HEK293 (cell line): ENCODE data around the gene CWC22.

Source experiments
- CTCF ChIA-PET: fragments of 350-600 bp; formaldehyde crosslinking; extraction: SDS; loops from one replicate; lab custom pipeline; 2021; ENCODE audit warnings: antibody characterized with exemption; lab: Yijun Ruan, JAX
- POLR2A ChIA-PET: fragments of 300-600 bp; formaldehyde crosslinking; extraction: SDS; loops from one replicate; lab custom pipeline; 2020; ENCODE audit warnings: antibody characterized with exemption, inconsistent platforms; lab: Yijun Ruan, JAX
- H3K27ac ChIP-seq: fragments of 200-500 bp; sonication (Bioruptor generic); 2 replicates; pipeline ENCODE4 v1.5.1; 2014; ENCODE audit warnings: low read depth, low read length, control low read depth, inconsistent platforms; ENCODE audit errors: extremely low read depth
- H3K36me3 ChIP-seq, 2 experiments: fragments of 200-500 bp in 1 of 2; sonication (Bioruptor generic) in 1 of 2; 1 replicate in 1 of 2; 2 replicates in 1 of 2; pipeline ENCODE4 v1.5.1; 2014 to 2017; ENCODE audit warnings: inconsistent platforms in 2 of 2, low read length in 2 of 2; ENCODE audit not compliant: control insufficient read depth in 2 of 2, insufficient read depth in 1 of 2
- H3K4me1 ChIP-seq: fragments of 200-500 bp; sonication (Bioruptor generic); 2 replicates; pipeline ENCODE4 v1.5.1; 2014; ENCODE audit warnings: mild to moderate bottlenecking, low read length, inconsistent platforms; ENCODE audit not compliant: control insufficient read depth, insufficient read depth
- H3K4me3 ChIP-seq: 2 replicates; pipeline ENCODE4 v1.5.1; 2011; ENCODE audit warnings: low read depth, mild to moderate bottlenecking, control low read depth, low read length, moderate library complexity
- H3K9me3 ChIP-seq: fragments of 200-500 bp; sonication (Bioruptor generic); 2 replicates; pipeline ENCODE4 v1.5.1; 2014; ENCODE audit warnings: low read depth, low read length, inconsistent platforms; ENCODE audit not compliant: control insufficient read depth, insufficient read depth
- BCL11B ChIP-seq: fragments of 450-650 bp; formaldehyde crosslinking; IDR thresholded peaks from 2 replicates; pipeline ENCODE4 v1.5.1; 2016; ENCODE audit warnings: low read depth, missing biosample characterization, missing genetic modification characterization
- GLI4 ChIP-seq: fragments of 450-650 bp; formaldehyde crosslinking; IDR thresholded peaks from 2 replicates; pipeline ENCODE4 v1.5.1; 2016; ENCODE audit warnings: missing biosample characterization, missing genetic modification characterization
- KLF8 ChIP-seq: fragments of 450-650 bp; formaldehyde crosslinking; IDR thresholded peaks from 2 replicates; pipeline ENCODE4 v1.5.1; 2016; ENCODE audit warnings: missing biosample characterization, missing genetic modification characterization
- MZF1 ChIP-seq: fragments of 450-650 bp; formaldehyde crosslinking; IDR thresholded peaks from 2 replicates; pipeline ENCODE4 v1.5.1; 2017; ENCODE audit warnings: missing biosample characterization, missing genetic modification characterization, borderline replicate concordance
- PATZ1 ChIP-seq: fragments of 450-650 bp; formaldehyde crosslinking; IDR thresholded peaks from 2 replicates; pipeline ENCODE4 v1.5.1; 2016; ENCODE audit warnings: missing biosample characterization, missing genetic modification characterization
- ZBTB20 ChIP-seq: fragments of 450-650 bp; formaldehyde crosslinking; IDR thresholded peaks from 2 replicates; pipeline ENCODE4 v1.5.1; 2016; ENCODE audit warnings: missing biosample characterization, missing genetic modification characterization
- ZNF10 ChIP-seq: fragments of 450-650 bp; formaldehyde crosslinking; IDR thresholded peaks from 2 replicates; pipeline ENCODE4 v1.5.1; 2017; ENCODE audit warnings: missing biosample characterization, missing genetic modification characterization
- ZNF114 ChIP-seq: fragments of 450-650 bp; formaldehyde crosslinking; IDR thresholded peaks from 2 replicates; pipeline ENCODE4 v1.5.0; 2017; ENCODE audit warnings: missing biosample characterization, missing genetic modification characterization
- ZNF16 ChIP-seq: fragments of 450-650 bp; formaldehyde crosslinking; IDR thresholded peaks from 2 replicates; pipeline ENCODE4 v1.5.1; 2016; ENCODE audit warnings: low read depth, missing biosample characterization, missing genetic modification characterization
- ZNF19 ChIP-seq: fragments of 450-650 bp; formaldehyde crosslinking; IDR thresholded peaks from 2 replicates; pipeline ENCODE4; 2016; ENCODE audit warnings: missing biosample characterization, missing genetic modification characterization, low read depth
- ZNF2 ChIP-seq: fragments of 450-650 bp; formaldehyde crosslinking; IDR thresholded peaks from 2 replicates; pipeline ENCODE4 v1.5.1; 2016; ENCODE audit warnings: missing biosample characterization, missing genetic modification characterization
- ZNF274 ChIP-seq, 2 experiments: fragments of 200-500 bp in 1 of 2; fragments of 450-650 bp in 1 of 2; sonication (Bioruptor generic) in 1 of 2; formaldehyde crosslinking in 1 of 2; IDR thresholded peaks; 2 replicates each; pipeline versions ENCODE4 v1.5.1 to v1.6.1; 2014 to 2016; ENCODE audit warnings: borderline replicate concordance in 1 of 2, inconsistent platforms in 1 of 2, low read length in 1 of 2, missing biosample characterization in 1 of 2, missing genetic modification characterization in 1 of 2
- ZNF560 ChIP-seq: fragments of 450-650 bp; formaldehyde crosslinking; IDR thresholded peaks from 2 replicates; pipeline ENCODE4 v1.5.1; 2017; ENCODE audit warnings: missing biosample characterization, missing genetic modification characterization, borderline replicate concordance
- ZNF561 ChIP-seq: fragments of 450-650 bp; IDR thresholded peaks from 2 replicates; pipeline ENCODE4 v1.5.1; 2018; ENCODE audit warnings: missing biosample characterization, missing genetic modification characterization, borderline replicate concordance
- ZNF624 ChIP-seq: fragments of 450-650 bp; formaldehyde crosslinking; IDR thresholded peaks from 2 replicates; pipeline ENCODE4 v1.5.1; 2017; ENCODE audit warnings: missing biosample characterization, missing genetic modification characterization
- ZSCAN23 ChIP-seq: fragments of 450-650 bp; formaldehyde crosslinking; IDR thresholded peaks from 2 replicates; pipeline ENCODE4 v1.5.1; 2016; ENCODE audit warnings: missing biosample characterization, missing genetic modification characterization
- TF ChIP-seq, protein P1 (sequence below): fragments of 450-650 bp; formaldehyde crosslinking; IDR thresholded peaks from 2 replicates; pipeline ENCODE4 v1.5.1; 2016; ENCODE audit warnings: missing biosample characterization, missing genetic modification characterization, borderline replicate concordance
- TF ChIP-seq, protein P2 (sequence below): fragments of 450-650 bp; formaldehyde crosslinking; IDR thresholded peaks from 2 replicates; pipeline ENCODE4 v1.5.1; 2017; ENCODE audit warnings: missing biosample characterization, missing genetic modification characterization
- TF ChIP-seq, protein P3 (sequence below): fragments of 450-650 bp; formaldehyde crosslinking; IDR thresholded peaks from 2 replicates; pipeline ENCODE4 v1.5.1; 2016; ENCODE audit warnings: missing biosample characterization, missing genetic modification characterization

The CWC22 gene

DNA sequence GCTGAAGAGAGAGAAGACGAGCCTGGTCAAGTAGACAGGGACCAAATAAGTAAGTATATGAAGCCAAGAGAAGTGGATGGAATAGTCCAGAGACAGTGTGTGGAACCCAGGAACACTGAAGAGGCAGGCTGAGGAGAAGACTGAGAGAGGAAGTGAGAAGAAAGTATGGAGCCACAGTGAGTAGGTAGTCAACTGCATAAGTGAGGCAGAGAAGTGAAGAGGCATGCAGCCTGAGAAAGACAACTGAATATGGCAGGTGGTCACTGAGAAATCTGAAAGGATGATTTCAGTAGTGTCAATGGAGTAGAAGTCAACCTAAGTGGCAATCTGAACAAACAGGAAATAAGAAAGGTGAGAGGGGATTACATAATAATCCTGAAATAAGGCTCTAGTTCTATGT is 55.4 kb downstream of the CWC22 start (continued):
- TF ChIP-seq PATZ1 (tag by site-specific recombination) = no peak

DNA sequence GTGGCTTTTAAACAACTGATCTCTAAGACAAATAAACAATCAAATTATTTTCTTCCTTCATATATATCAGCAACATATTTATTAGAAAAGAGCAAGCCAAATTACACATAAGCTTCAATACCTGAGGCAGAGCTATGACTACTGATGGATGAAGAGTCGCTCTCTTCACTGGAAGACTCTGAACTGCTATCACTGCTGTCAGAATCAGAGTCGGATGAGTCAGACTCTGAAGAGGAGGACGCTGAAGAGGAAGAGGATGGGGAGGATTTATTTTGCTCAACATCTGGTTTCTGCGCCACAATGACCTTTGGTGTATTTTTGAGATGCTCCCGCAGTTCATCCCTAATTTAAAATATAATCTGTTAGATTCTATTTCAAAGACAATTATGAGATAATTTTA is 56.7 kb downstream of the CWC22 start:
- Histone ChIP-seq H3K27ac (no peak overlapping the region), H3K4me3 (no peak overlapping the region), H3K36me3 (peaks cover 29 to 74% of the 10 kb centered on the region in 2 experiments), H3K4me1 (no peaks in the 10 kb centered on the region), H3K9me3 (no peaks in the 10 kb centered on the region)
- no peak for TF ChIP-seq ZSCAN23 (tag by site-specific recombination)
- TF ChIP-seq ZNF16 (tag by site-specific recombination) = no peak
- no peak for TF ChIP-seq ZNF560
- TF ChIP-seq ZNF274 (IDR thresholded peaks at IDR 0.05; ENCODE audit: low read length) = no peak
- no peak for TF ChIP-seq ZNF274 (tag by site-specific recombination; IDR thresholded peaks at IDR 0.05; ENCODE audit: borderline replicate concordance)
- no peak for TF ChIP-seq KLF8
- TF ChIP-seq, protein P1, sequence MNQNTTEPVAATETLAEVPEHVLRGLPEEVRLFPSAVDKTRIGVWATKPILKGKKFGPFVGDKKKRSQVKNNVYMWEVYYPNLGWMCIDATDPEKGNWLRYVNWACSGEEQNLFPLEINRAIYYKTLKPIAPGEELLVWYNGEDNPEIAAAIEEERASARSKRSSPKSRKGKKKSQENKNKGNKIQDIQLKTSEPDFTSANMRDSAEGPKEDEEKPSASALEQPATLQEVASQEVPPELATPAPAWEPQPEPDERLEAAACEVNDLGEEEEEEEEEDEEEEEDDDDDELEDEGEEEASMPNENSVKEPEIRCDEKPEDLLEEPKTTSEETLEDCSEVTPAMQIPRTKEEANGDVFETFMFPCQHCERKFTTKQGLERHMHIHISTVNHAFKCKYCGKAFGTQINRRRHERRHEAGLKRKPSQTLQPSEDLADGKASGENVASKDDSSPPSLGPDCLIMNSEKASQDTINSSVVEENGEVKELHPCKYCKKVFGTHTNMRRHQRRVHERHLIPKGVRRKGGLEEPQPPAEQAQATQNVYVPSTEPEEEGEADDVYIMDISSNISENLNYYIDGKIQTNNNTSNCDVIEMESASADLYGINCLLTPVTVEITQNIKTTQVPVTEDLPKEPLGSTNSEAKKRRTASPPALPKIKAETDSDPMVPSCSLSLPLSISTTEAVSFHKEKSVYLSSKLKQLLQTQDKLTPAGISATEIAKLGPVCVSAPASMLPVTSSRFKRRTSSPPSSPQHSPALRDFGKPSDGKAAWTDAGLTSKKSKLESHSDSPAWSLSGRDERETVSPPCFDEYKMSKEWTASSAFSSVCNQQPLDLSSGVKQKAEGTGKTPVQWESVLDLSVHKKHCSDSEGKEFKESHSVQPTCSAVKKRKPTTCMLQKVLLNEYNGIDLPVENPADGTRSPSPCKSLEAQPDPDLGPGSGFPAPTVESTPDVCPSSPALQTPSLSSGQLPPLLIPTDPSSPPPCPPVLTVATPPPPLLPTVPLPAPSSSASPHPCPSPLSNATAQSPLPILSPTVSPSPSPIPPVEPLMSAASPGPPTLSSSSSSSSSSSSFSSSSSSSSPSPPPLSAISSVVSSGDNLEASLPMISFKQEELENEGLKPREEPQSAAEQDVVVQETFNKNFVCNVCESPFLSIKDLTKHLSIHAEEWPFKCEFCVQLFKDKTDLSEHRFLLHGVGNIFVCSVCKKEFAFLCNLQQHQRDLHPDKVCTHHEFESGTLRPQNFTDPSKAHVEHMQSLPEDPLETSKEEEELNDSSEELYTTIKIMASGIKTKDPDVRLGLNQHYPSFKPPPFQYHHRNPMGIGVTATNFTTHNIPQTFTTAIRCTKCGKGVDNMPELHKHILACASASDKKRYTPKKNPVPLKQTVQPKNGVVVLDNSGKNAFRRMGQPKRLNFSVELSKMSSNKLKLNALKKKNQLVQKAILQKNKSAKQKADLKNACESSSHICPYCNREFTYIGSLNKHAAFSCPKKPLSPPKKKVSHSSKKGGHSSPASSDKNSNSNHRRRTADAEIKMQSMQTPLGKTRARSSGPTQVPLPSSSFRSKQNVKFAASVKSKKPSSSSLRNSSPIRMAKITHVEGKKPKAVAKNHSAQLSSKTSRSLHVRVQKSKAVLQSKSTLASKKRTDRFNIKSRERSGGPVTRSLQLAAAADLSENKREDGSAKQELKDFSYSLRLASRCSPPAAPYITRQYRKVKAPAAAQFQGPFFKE (tag by site-specific recombination) = no peak
- TF ChIP-seq PATZ1 (tag by site-specific recombination) = no peak
- no peak for TF ChIP-seq ZNF2 (tag by site-specific recombination)
- TF ChIP-seq, protein P2, sequence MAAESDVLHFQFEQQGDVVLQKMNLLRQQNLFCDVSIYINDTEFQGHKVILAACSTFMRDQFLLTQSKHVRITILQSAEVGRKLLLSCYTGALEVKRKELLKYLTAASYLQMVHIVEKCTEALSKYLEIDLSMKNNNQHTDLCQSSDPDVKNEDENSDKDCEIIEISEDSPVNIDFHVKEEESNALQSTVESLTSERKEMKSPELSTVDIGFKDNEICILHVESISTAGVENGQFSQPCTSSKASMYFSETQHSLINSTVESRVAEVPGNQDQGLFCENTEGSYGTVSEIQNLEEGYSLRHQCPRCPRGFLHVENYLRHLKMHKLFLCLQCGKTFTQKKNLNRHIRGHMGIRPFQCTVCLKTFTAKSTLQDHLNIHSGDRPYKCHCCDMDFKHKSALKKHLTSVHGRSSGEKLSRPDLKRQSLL (tag by site-specific recombination) = no peak
- TF ChIP-seq ZNF10 (tag by site-specific recombination) = no peak
- no peak for TF ChIP-seq BCL11B (tag by site-specific recombination)
- ChIA-PET POLR2A (no interaction called here), CTCF (no interaction called here)

DNA sequence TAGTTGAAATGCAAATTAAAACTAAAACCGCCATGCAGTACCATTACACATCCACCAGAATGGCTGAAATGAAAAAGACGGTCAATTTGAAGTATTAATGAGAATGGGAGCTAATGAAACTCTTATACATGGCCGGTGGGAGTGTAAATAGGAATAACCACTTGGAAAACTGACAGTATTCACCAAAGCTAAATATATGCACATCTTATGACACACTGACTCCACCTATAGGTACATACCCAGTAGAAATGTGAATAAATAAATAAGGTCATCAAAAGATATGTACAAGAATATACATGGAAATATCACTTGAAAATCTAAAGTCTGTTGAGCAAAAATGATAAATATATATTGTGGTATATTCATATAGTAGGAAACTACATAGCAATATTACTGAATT is 57.7 kb downstream of the CWC22 start:
- POLR2A ChIA-PET = no interaction called here
- no peak overlapping the region for H3K4me3 ChIP-seq
- no peak overlapping the region for H3K27ac ChIP-seq
- peaks cover 34 to 78% of the 10 kb centered on the region in 2 experiments for H3K36me3 ChIP-seq
- H3K4me1 ChIP-seq = no peaks in the 10 kb centered on the region
- no peak for TF ChIP-seq MZF1 (tag by site-specific recombination)
- TF ChIP-seq ZNF19 = no peak
- TF ChIP-seq ZNF624 (tag by site-specific recombination) = no peak
- TF ChIP-seq ZBTB20 (tag by site-specific recombination) = no peak
- TF ChIP-seq ZNF561 (tag by site-specific recombination) = no peak
- TF ChIP-seq GLI4 (tag by site-specific recombination) = no peak
- no peak for TF ChIP-seq ZNF114 (tag by site-specific recombination)
- TF ChIP-seq, protein P3, sequence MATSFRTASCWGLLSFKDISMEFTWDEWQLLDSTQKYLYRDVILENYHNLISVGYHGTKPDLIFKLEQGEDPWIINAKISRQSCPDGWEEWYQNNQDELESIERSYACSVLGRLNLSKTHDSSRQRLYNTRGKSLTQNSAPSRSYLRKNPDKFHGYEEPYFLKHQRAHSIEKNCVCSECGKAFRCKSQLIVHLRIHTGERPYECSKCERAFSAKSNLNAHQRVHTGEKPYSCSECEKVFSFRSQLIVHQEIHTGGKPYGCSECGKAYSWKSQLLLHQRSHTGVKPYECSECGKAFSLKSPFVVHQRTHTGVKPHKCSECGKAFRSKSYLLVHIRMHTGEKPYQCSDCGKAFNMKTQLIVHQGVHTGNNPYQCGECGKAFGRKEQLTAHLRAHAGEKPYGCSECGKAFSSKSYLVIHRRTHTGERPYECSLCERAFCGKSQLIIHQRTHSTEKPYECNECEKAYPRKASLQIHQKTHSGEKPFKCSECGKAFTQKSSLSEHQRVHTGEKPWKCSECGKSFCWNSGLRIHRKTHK (tag by site-specific recombination) = no peak
- CTCF ChIA-PET = no interaction called here
- H3K9me3 ChIP-seq = no peaks in the 10 kb centered on the region
